Measurements from ENCODE around the gene NOTCH2. TPM values are rescaled to one million over a fixed set of nuclear protein-coding genes. Genes with fewer than 3 reads are reported as not detected.

The NOTCH2 gene
- total and polyA plus RNA-seq, 2 experiments from 2014 or later, result 8.5 to 56.6 TPM

GRCh38 chr1:119974013-119974412 is 95.4 kb downstream of the NOTCH2 start:
- ATAC-seq (no peak), DNase-seq (ENCODE audit: low spot score) (no peak)
- no peak overlapping the region for H3K27ac ChIP-seq (ENCODE audit: low read depth)
- H3K9me2 ChIP-seq (ENCODE audit: insufficient read depth), result 0 out of 2 replicates have a peak, but pooled peaks cover 4% of the 10 kb centered on the region
- H4K20me1 ChIP-seq (replicated peaks; ENCODE audit: insufficient read depth), result 0 out of 2 replicates have a peak, but pooled peaks cover 5% of the 10 kb centered on the region
- Mint-ChIP-seq H3K27me3 (ENCODE audit: insufficient read depth, low read depth, poor library complexity) (no peaks in the 10 kb centered on the region), H3K4me3 (no peak overlapping the region), H3K36me3 (ENCODE audit: low read depth) (no peaks in the 10 kb centered on the region), H3K4me1 (no peaks in the 10 kb centered on the region), H3K27ac (no peak overlapping the region), H3K9me3 (no peaks in the 10 kb centered on the region)
- H3K79me2 ChIP-seq (replicated peaks; ENCODE audit: insufficient read depth), result no peaks in the 10 kb centered on the region
- H3K36me3 ChIP-seq (ENCODE audit: insufficient read depth), result no peaks in the 10 kb centered on the region; the same call in 1 of the 2 replicates
- no peaks in the 10 kb centered on the region for H3F3A ChIP-seq (replicated peaks; ENCODE audit: low read depth)
- H3K4me3 ChIP-seq, result no peak overlapping the region
- TF ChIP-seq CREB1 (CRISPR knock-in tag; IDR thresholded peaks at IDR 0.05; ENCODE audit: low read depth) (no peak), ZNF114 (CRISPR knock-in tag; IDR thresholded peaks at IDR 0.05) (no peak), JUNB (IDR thresholded peaks at IDR 0.05; ENCODE audit: unreplicated experiment) (no peak), CTCF (conservative IDR thresholded peaks at IDR 0.05; ENCODE audit: low read depth in 2 of 2) (no peak), ETS1 (IDR thresholded peaks at IDR 0.05) (no peak), STAT1 (IDR thresholded peaks at IDR 0.05; ENCODE audit: unreplicated experiment) (no peak), ZNF462 (CRISPR knock-in tag; IDR thresholded peaks at IDR 0.05) (no peak), POLR2AphosphoS5 (IDR thresholded peaks at IDR 0.05; ENCODE audit: low read depth) (no peak), NANOG (IDR thresholded peaks at IDR 0.05; ENCODE audit: borderline replicate concordance) (no peak), ZNF331 (CRISPR knock-in tag; IDR thresholded peaks at IDR 0.05; ENCODE audit: low read depth) (no peak), EZH2 (IDR thresholded peaks at IDR 0.05; ENCODE audit: low read depth, unreplicated experiment) (no peak), REST (IDR thresholded peaks at IDR 0.05; ENCODE audit: unreplicated experiment) (no peak), EZH2phosphoT487 (IDR thresholded peaks at IDR 0.05; ENCODE audit: unreplicated experiment) (no peak)
- H3K4me1 ChIP-seq (ENCODE audit: insufficient read depth), result no peaks in the 10 kb centered on the region
- H3K27me3 ChIP-seq (ENCODE audit: insufficient read depth), result no peaks in the 10 kb centered on the region
- no peak overlapping the region for H2AFZ ChIP-seq
- no peak overlapping the region for H3K4me2 ChIP-seq

Measured in GM23338 (cell line).